Gastrocnemius medialis (tissue), 4 donors: ENCODE measurements around the gene LGALS8.

Experiments used
- CTCF ChIP-seq, 5 experiments: fragments of 450-650 bp in 3 of 5; fragments of 200-600 bp in 2 of 5; sonication (generic) in 2 of 5; IDR thresholded peaks in 4 of 5; conservative IDR thresholded peaks in 1 of 5; 1 replicate in 4 of 5; 2 replicates in 1 of 5; pipeline ENCODE4 v1.5.1; 2016 to 2019; ENCODE audit warnings: antibody characterized with exemption in 5 of 5, mild to moderate bottlenecking in 3 of 5, moderate library complexity in 3 of 5
- POLR2A ChIP-seq, 2 donors: fragments of 450-650 bp; IDR thresholded peaks; one replicate each; pipeline ENCODE4 v1.6.1; 2017; ENCODE audit warnings: antibody characterized with exemption in 2 of 2, mild to moderate bottlenecking in 2 of 2, moderate library complexity in 2 of 2

- TF ChIP-seq CTCF (IDR thresholded peaks at IDR 0.05 in 4 of 5, conservative IDR thresholded peaks at IDR 0.05 in 1 of 5) (no peak), POLR2A (IDR thresholded peaks at IDR 0.05) (no peak)
Observed at GRCh38 chr1:236553370-236553769, 29.6 kb downstream of the LGALS8 start.
